HepG2 (cell line): ENCODE measurements around the gene SGMS1. TPM values are rescaled to one million over a fixed set of nuclear protein-coding genes. Genes with fewer than 3 reads are reported as not detected.

ENCODE experiments used
- ATAC-seq: fragments of 200-7000 bp; cut with Tn5 transposase; 3 replicates; pipeline ENCODE4 v1.9.1; 2020; ENCODE audit warnings: mild to moderate bottlenecking, moderate library complexity
- BruUV-seq: library from RNA; stranded (reverse); fragments of 400-500 nt; replicated peaks from 2 replicates; lab custom pipeline; 2021; lab: Mats Ljungman, UMichigan
- CTCF ChIA-PET: fragments of 300-600 bp; formaldehyde crosslinking; extraction: SDS; loops from one replicate; lab custom pipeline; 2021; ENCODE audit warnings: low total read pairs, inconsistent platforms, low intra/inter-chr PET ratio; lab: Yijun Ruan, JAX
- POLR2A ChIA-PET: fragments of 350-600 bp; sonication (Branson Sonifier 250); formaldehyde crosslinking; loops from one replicate; lab custom pipeline; 2020; ENCODE audit warnings: antibody characterized with exemption, inconsistent platforms; lab: Yijun Ruan, JAX
- DNase-seq: peaks from one replicate; pipeline ENCODE4 v3.0.0-alpha.2; 2015; ENCODE audit warnings: low spot score
- FAIRE-seq: peaks from 3 replicates; lab custom pipeline; 2011; peaks lifted over from hg19 to GRCh38; lab: Jason Lieb, UNC
- H2AFZ ChIP-seq: one replicate; pipeline ENCODE4 v1.6.1; 2011; ENCODE audit warnings: low read length, inconsistent platforms
- H3K27ac ChIP-seq: fragments of 300-600 bp; 3 replicates; pipeline ENCODE4 v1.8.0; 2011; ENCODE audit warnings: mixed run types, mild to moderate bottlenecking, mixed read lengths, low read length, inconsistent platforms; ENCODE audit not compliant: insufficient read depth; ENCODE audit errors: extremely low read length
- H3K27me3 ChIP-seq, 2 experiments: fragments of 200-600 bp in 1 of 2; 2 replicates in 1 of 2; 3 replicates in 1 of 2; pipeline versions ENCODE4 v1.6.0 to v1.8.0; 2011; ENCODE audit warnings: low read length in 2 of 2, mild to moderate bottlenecking in 2 of 2, moderate library complexity in 2 of 2, inconsistent platforms in 1 of 2; ENCODE audit not compliant: insufficient read depth in 2 of 2, control insufficient read depth in 1 of 2
- H3K36me3 ChIP-seq, 2 experiments: fragments of 200-600 bp in 1 of 2; replicated peaks in 1 of 2; 2 replicates in 1 of 2; 3 replicates in 1 of 2; pipeline versions ENCODE4 v1.5.1 to v1.8.0; 2011; ENCODE audit warnings: low read length in 2 of 2, inconsistent platforms in 1 of 2; ENCODE audit not compliant: insufficient read depth in 2 of 2, control insufficient read depth in 1 of 2
- H3K4me1 ChIP-seq: 2 replicates; pipeline ENCODE4 v1.5.1; 2012; ENCODE audit warnings: low read length, inconsistent platforms; ENCODE audit not compliant: insufficient read depth
- H3K4me2 ChIP-seq: 2 replicates; pipeline ENCODE4 v1.6.0; 2011; ENCODE audit warnings: low read depth, low read length, inconsistent platforms
- H3K4me3 ChIP-seq, 3 experiments: fragments of 200-600 bp in 1 of 3; sonication (generic), shearing (Covaris generic) in 1 of 3; replicated peaks in 1 of 3; 2 replicates each; pipeline ENCODE4 v1.5.1; 2011 to 2016; ENCODE audit warnings: low read length in 3 of 3, inconsistent platforms in 2 of 3, low read depth in 2 of 3, mild to moderate bottlenecking in 2 of 3, control low read depth in 1 of 3, mixed read lengths in 1 of 3; ENCODE audit not compliant: insufficient read depth in 1 of 3
- H3K79me2 ChIP-seq: one replicate; pipeline ENCODE4 v1.6.1; 2011; ENCODE audit warnings: low read length, inconsistent platforms; ENCODE audit not compliant: insufficient read depth
- H3K9ac ChIP-seq: 2 replicates; pipeline ENCODE4 v1.6.0; 2011; ENCODE audit warnings: mild to moderate bottlenecking, low read depth, low read length, inconsistent platforms; ENCODE audit not compliant: insufficient read depth
- H3K9me3 ChIP-seq: 2 replicates; pipeline ENCODE4 v1.5.1; 2012; ENCODE audit warnings: mild to moderate bottlenecking, low read length
- H4K20me1 ChIP-seq: 2 replicates; pipeline ENCODE4 v1.6.0; 2011; ENCODE audit warnings: inconsistent platforms, mild to moderate bottlenecking, low read length, moderate library complexity; ENCODE audit not compliant: insufficient read depth
- AKAP8 ChIP-seq: sonication (generic); formaldehyde crosslinking; IDR thresholded peaks from 2 replicates; pipeline ENCODE4 v1.5.1; 2020; ENCODE audit warnings: mild to moderate bottlenecking, missing genetic modification reagents
- BORCS8-MEF2B ChIP-seq: sonication (generic); formaldehyde crosslinking; IDR thresholded peaks from 2 replicates; pipeline ENCODE4 v1.8.0; 2022; ENCODE audit warnings: mild to moderate bottlenecking, missing genetic modification reagents
- FOXO4 ChIP-seq: sonication (generic); formaldehyde crosslinking; conservative IDR thresholded peaks from 2 replicates; pipeline ENCODE4 v1.8.1; 2023; ENCODE audit warnings: missing genetic modification reagents
- HCFC1 ChIP-seq: fragments of 150-350 bp; IDR thresholded peaks from 2 replicates; pipeline ENCODE4 v1.6.1; 2014; ENCODE audit warnings: low read depth, low read length
- IRF2 ChIP-seq: IDR thresholded peaks from 2 replicates; pipeline ENCODE4 v1.6.1; 2018; ENCODE audit warnings: missing genetic modification reagents, missing compliant biosample characterization
- MED8 ChIP-seq: sonication (generic); formaldehyde crosslinking; IDR thresholded peaks from 2 replicates; pipeline ENCODE4 v1.8.1; 2023; ENCODE audit warnings: mild to moderate bottlenecking, missing genetic modification reagents; ENCODE audit not compliant: insufficient replicate concordance
- MTF2 ChIP-seq: sonication (generic); formaldehyde crosslinking; IDR thresholded peaks from 2 replicates; pipeline ENCODE4 v1.5.0; 2020; ENCODE audit warnings: missing genetic modification reagents, borderline replicate concordance
- MYC ChIP-seq: sonication (generic); formaldehyde crosslinking; IDR thresholded peaks from 2 replicates; pipeline ENCODE4 v1.9.0; 2021; ENCODE audit warnings: missing genetic modification reagents, borderline replicate concordance
- PHF20 ChIP-seq: sonication (generic); formaldehyde crosslinking; IDR thresholded peaks from 2 replicates; pipeline ENCODE4 v1.5.0; 2020; ENCODE audit warnings: mild to moderate bottlenecking, missing genetic modification reagents
- REXO4 ChIP-seq: sonication (generic); formaldehyde crosslinking; IDR thresholded peaks from 2 replicates; pipeline ENCODE4 v1.8.0; 2022; ENCODE audit warnings: missing genetic modification reagents, mild to moderate bottlenecking, borderline replicate concordance
- THYN1 ChIP-seq: sonication (generic); formaldehyde crosslinking; IDR thresholded peaks from 2 replicates; pipeline ENCODE4 v1.8.1; 2023; ENCODE audit warnings: low read depth, mild to moderate bottlenecking, moderate library complexity, missing genetic modification reagents, borderline replicate concordance
- ZNF280D ChIP-seq: sonication (generic); formaldehyde crosslinking; IDR thresholded peaks from 2 replicates; pipeline ENCODE4 v1.5.1; 2020; ENCODE audit warnings: mild to moderate bottlenecking, missing genetic modification reagents
- ZNF335 ChIP-seq: sonication (generic); formaldehyde crosslinking; IDR thresholded peaks from 2 replicates; pipeline ENCODE4 v1.4.0; 2020; ENCODE audit warnings: missing genetic modification reagents
- ZNF776 ChIP-seq: sonication (generic); formaldehyde crosslinking; IDR thresholded peaks from 2 replicates; pipeline ENCODE4 v1.4.0; 2020; ENCODE audit warnings: mild to moderate bottlenecking, missing genetic modification reagents
- WGBS: methylation state at CpG from one replicate; pipeline ENCODE4 v1.1.6; 2017; ENCODE audit warnings: low lambda C conversion rate; 5-methylcytosine and 5-hydroxymethylcytosine counted together
- in situ Hi-C: cut with HindIII; loops from 2 replicates; pipeline ENCODE4 v1.10.0; 2017; ENCODE audit warnings: low pct_unique_long_range_greater_than_20kb; ENCODE audit not compliant: extremely low pct_ligation_motif_present
- intact Hi-C: fragments of 100-400 bp; cut with micrococcal nuclease; formaldehyde crosslinking; loops from one replicate; pipeline ENCODE4 v1.10.0; 2022; ENCODE audit not compliant: unreplicated experiment
- polyA plus RNA-seq, 8 experiments: library from polyadenylated mRNA; depleted of rRNA in 3 of 8; stranded (reverse) in 7 of 8; unstranded in 1 of 8; fragments of >200 nt; fragmentation: Illumina TruSeq in 4 of 8; extraction: Trizol in 4 of 8; gene quantifications; 2 replicates each; pipeline versions ENCODE4 v1.2.1 to v1.2.3, GENCODE V29; 2011 to 2016; ENCODE audit warnings: low read depth in 4 of 8, missing spikeins in 1 of 8, mixed read lengths in 1 of 8; ENCODE audit not compliant: insufficient read depth in 1 of 8
- total RNA-seq, 5 experiments: library from RNA; depleted of rRNA; stranded (reverse); fragments of >200 nt; fragmentation: Illumina TruSeq; extraction: Trizol; gene quantifications; 2 replicates each; pipeline ENCODE4 v1.2.3, GENCODE V29; 2016; ENCODE audit warnings: low read depth in 1 of 5
- TF ChIP-seq, protein P1 (sequence below): sonication (generic); formaldehyde crosslinking; IDR thresholded peaks from 2 replicates; pipeline ENCODE4 v1.5.1; 2020; ENCODE audit warnings: mild to moderate bottlenecking, missing genetic modification reagents, moderate library complexity
- TF ChIP-seq, protein P2 (sequence below): IDR thresholded peaks from 2 replicates; pipeline ENCODE4 v1.4.0; 2020; ENCODE audit warnings: mild to moderate bottlenecking, missing genetic modification reagents

SGMS1 gene
- total and polyA plus RNA-seq, 2 of the 13 experiments (the other 11 are each of a cell fraction or from before 2014, with no cell fraction given), result 6.5 to 15.1 TPM

GRCh38 chr10:50640238-50640637 is 16.5 kb upstream of the SGMS1 start:
- ChIA-PET CTCF (no interaction called here), POLR2A (no interaction called here)
- Histone ChIP-seq H3K4me3 (no peak overlapping the region), H3K79me2 (no peaks in the 10 kb centered on the region), H4K20me1 (no peaks in the 10 kb centered on the region), H3K27ac (no peak overlapping the region), H2AFZ (no peak overlapping the region), H3K36me3 (no peaks in the 10 kb centered on the region), H3K27me3 (no peaks in the 10 kb centered on the region; a peak in 1 of 5 replicates), H3K9me3 (no peaks in the 10 kb centered on the region), H3K4me2 (no peak overlapping the region), H3K9ac (no peak overlapping the region), H3K4me1 (0 out of 2 replicates have a peak, but pooled peaks cover 7% of the 10 kb centered on the region)
- no peak for FAIRE-seq
- intact Hi-C loops, result no loop called here
- in situ Hi-C loops, result no loop called here
- no peak for DNase-seq
- 0% methylated on average over 1 of the region's 1 CpG for WGBS
- no peak for ATAC-seq
- no TSS peak for BruUV-seq
- no peak for TF ChIP-seq MYC (CRISPR knock-in tag)
- TF ChIP-seq FOXO4, result no peak
- no peak for TF ChIP-seq HCFC1
- no peak for TF ChIP-seq MED8
- no peak for TF ChIP-seq PHF20 (CRISPR knock-in tag)
- TF ChIP-seq IRF2 (CRISPR knock-in tag), result no peak
- no peak for TF ChIP-seq BORCS8-MEF2B
- TF ChIP-seq ZNF280D (CRISPR knock-in tag), result no peak
- TF ChIP-seq REXO4 (CRISPR knock-in tag), result no peak
- TF ChIP-seq ZNF335, result no peak
- TF ChIP-seq THYN1 (CRISPR knock-in tag), result no peak
- TF ChIP-seq, protein P1, sequence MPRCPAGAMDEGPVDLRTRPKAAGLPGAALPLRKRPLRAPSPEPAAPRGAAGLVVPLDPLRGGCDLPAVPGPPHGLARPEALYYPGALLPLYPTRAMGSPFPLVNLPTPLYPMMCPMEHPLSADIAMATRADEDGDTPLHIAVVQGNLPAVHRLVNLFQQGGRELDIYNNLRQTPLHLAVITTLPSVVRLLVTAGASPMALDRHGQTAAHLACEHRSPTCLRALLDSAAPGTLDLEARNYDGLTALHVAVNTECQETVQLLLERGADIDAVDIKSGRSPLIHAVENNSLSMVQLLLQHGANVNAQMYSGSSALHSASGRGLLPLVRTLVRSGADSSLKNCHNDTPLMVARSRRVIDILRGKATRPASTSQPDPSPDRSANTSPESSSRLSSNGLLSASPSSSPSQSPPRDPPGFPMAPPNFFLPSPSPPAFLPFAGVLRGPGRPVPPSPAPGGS (CRISPR knock-in tag), result no peak
- TF ChIP-seq MTF2 (CRISPR knock-in tag), result no peak
- TF ChIP-seq, protein P2, sequence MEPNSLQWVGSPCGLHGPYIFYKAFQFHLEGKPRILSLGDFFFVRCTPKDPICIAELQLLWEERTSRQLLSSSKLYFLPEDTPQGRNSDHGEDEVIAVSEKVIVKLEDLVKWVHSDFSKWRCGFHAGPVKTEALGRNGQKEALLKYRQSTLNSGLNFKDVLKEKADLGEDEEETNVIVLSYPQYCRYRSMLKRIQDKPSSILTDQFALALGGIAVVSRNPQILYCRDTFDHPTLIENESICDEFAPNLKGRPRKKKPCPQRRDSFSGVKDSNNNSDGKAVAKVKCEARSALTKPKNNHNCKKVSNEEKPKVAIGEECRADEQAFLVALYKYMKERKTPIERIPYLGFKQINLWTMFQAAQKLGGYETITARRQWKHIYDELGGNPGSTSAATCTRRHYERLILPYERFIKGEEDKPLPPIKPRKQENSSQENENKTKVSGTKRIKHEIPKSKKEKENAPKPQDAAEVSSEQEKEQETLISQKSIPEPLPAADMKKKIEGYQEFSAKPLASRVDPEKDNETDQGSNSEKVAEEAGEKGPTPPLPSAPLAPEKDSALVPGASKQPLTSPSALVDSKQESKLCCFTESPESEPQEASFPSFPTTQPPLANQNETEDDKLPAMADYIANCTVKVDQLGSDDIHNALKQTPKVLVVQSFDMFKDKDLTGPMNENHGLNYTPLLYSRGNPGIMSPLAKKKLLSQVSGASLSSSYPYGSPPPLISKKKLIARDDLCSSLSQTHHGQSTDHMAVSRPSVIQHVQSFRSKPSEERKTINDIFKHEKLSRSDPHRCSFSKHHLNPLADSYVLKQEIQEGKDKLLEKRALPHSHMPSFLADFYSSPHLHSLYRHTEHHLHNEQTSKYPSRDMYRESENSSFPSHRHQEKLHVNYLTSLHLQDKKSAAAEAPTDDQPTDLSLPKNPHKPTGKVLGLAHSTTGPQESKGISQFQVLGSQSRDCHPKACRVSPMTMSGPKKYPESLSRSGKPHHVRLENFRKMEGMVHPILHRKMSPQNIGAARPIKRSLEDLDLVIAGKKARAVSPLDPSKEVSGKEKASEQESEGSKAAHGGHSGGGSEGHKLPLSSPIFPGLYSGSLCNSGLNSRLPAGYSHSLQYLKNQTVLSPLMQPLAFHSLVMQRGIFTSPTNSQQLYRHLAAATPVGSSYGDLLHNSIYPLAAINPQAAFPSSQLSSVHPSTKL, result no peak
- TF ChIP-seq ZNF776 (CRISPR knock-in tag), result no peak
- TF ChIP-seq AKAP8 (CRISPR knock-in tag), result no peak
